Measurements from ENCODE around the gene DNAH1. TPM values are rescaled to one million over a fixed set of nuclear protein-coding genes. Genes with fewer than 3 reads are reported as not detected.

Gene DNAH1
- total and polyA plus RNA-seq, 2 of the 13 experiments (the other 11 are each of a cell fraction or from before 2014, with no cell fraction given) = 0.64 to 3.5 TPM

GRCh38 chr3:52289747-52290595 is 26.1 kb upstream of the DNAH1 start (continued):
- TF ChIP-seq, protein P1, sequence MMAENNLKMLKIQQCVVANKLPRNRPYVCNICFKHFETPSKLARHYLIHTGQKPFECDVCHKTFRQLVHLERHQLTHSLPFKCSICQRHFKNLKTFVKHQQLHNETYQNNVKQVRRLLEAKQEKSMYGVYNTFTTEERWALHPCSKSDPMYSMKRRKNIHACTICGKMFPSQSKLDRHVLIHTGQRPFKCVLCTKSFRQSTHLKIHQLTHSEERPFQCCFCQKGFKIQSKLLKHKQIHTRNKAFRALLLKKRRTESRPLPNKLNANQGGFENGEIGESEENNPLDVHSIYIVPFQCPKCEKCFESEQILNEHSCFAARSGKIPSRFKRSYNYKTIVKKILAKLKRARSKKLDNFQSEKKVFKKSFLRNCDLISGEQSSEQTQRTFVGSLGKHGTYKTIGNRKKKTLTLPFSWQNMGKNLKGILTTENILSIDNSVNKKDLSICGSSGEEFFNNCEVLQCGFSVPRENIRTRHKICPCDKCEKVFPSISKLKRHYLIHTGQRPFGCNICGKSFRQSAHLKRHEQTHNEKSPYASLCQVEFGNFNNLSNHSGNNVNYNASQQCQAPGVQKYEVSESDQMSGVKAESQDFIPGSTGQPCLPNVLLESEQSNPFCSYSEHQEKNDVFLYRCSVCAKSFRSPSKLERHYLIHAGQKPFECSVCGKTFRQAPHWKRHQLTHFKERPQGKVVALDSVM (CRISPR knock-in tag; IDR thresholded peaks at IDR 0.05) = peak; percentile 51
- TF ChIP-seq SNAI1 (CRISPR knock-in tag; IDR thresholded peaks at IDR 0.05; ENCODE audit: borderline replicate concordance) (peak; percentile 62; the same call in 1 of the 2 replicates), ZNF768 (CRISPR knock-in tag; IDR thresholded peaks at IDR 0.05) (peak; percentile 55; the same call in 1 of the 2 replicates), ESRRA (CRISPR knock-in tag; IDR thresholded peaks at IDR 0.05; ENCODE audit: low read depth) (no peak; the same call in 1 of the 2 replicates), POLR2AphosphoS5 (IDR thresholded peaks at IDR 0.05; ENCODE audit: low read depth, low read length) (peak; percentile 98), NBN (conservative IDR thresholded peaks at IDR 0.05) (no peak), ZNF546 (CRISPR knock-in tag; conservative IDR thresholded peaks at IDR 0.05) (no peak), ZFP36L2 (CRISPR knock-in tag; IDR thresholded peaks at IDR 0.05) (no peak), ZEB1 (IDR thresholded peaks at IDR 0.05; ENCODE audit: insufficient replicate concordance, low read depth) (peak; percentile 86), AFF4 (CRISPR knock-in tag; IDR thresholded peaks at IDR 0.05) (peak; percentile 91; the same call in 1 of the 2 replicates), ASH2L (IDR thresholded peaks at IDR 0.05; ENCODE audit: insufficient read length, low read depth, low read length) (peak; percentile 46)
- TF ChIP-seq, protein P2, sequence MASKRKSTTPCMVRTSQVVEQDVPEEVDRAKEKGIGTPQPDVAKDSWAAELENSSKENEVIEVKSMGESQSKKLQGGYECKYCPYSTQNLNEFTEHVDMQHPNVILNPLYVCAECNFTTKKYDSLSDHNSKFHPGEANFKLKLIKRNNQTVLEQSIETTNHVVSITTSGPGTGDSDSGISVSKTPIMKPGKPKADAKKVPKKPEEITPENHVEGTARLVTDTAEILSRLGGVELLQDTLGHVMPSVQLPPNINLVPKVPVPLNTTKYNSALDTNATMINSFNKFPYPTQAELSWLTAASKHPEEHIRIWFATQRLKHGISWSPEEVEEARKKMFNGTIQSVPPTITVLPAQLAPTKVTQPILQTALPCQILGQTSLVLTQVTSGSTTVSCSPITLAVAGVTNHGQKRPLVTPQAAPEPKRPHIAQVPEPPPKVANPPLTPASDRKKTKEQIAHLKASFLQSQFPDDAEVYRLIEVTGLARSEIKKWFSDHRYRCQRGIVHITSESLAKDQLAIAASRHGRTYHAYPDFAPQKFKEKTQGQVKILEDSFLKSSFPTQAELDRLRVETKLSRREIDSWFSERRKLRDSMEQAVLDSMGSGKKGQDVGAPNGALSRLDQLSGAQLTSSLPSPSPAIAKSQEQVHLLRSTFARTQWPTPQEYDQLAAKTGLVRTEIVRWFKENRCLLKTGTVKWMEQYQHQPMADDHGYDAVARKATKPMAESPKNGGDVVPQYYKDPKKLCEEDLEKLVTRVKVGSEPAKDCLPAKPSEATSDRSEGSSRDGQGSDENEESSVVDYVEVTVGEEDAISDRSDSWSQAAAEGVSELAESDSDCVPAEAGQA (IDR thresholded peaks at IDR 0.05; ENCODE audit: low read depth) = 0 out of 2 replicates have a peak, but pooled peaks have one; percentile 51
- TF ChIP-seq, protein P2 (CRISPR knock-in tag; IDR thresholded peaks at IDR 0.05; ENCODE audit: borderline replicate concordance) = no peak
- TF ChIP-seq, protein P3, sequence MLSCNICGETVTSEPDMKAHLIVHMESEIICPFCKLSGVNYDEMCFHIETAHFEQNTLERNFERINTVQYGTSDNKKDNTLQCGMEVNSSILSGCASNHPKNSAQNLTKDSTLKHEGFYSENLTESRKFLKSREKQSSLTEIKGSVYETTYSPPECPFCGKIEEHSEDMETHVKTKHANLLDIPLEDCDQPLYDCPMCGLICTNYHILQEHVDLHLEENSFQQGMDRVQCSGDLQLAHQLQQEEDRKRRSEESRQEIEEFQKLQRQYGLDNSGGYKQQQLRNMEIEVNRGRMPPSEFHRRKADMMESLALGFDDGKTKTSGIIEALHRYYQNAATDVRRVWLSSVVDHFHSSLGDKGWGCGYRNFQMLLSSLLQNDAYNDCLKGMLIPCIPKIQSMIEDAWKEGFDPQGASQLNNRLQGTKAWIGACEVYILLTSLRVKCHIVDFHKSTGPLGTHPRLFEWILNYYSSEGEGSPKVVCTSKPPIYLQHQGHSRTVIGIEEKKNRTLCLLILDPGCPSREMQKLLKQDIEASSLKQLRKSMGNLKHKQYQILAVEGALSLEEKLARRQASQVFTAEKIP (CRISPR knock-in tag; IDR thresholded peaks at IDR 0.05; ENCODE audit: borderline replicate concordance) = no peak
